ENCODE data around the gene KRTAP20-4. TPM values are rescaled to one million over a fixed set of nuclear protein-coding genes. Genes with fewer than 3 reads are reported as not detected.

The KRTAP20-4 gene
- total RNA-seq, result not detected in 2 replicates

GRCh38 chr21:30620522-30620921 is at the start of gene KRTAP20-4:
TSS of gene KRTAP20-4 (plus strand) at chr21:30620627.

GRCh38 chr21:30590297-30590696 is 30.1 kb upstream of the KRTAP20-4 start, which contains the start of gene KRTAP22-2:
TSS of gene KRTAP22-2 (minus strand) at chr21:30590397.

GRCh38 chr21:30592140-30592539 is 28.3 kb upstream of the KRTAP20-4 start, which contains the start of gene KRTAP6-3:
TSS of gene KRTAP6-3 (plus strand) at chr21:30592440. CDS start at chr21:30592446, 6 bp downstream.

GRCh38 chr21:30598802-30599201 is 21.6 kb upstream of the KRTAP20-4 start, which contains the start of gene KRTAP6-2:
TSS of gene KRTAP6-2 (minus strand) at chr21:30598902. CDS start at chr21:30598874, 28 bp downstream.

GRCh38 chr21:30600787-30601186 is 19.6 kb upstream of the KRTAP20-4 start, which contains the start of gene KRTAP22-1:
TSS of gene KRTAP22-1 (plus strand) at chr21:30601087.

GRCh38 chr21:30613836-30614235 is 6.6 kb upstream of the KRTAP20-4 start, which contains the start of gene KRTAP6-1:
TSS of gene KRTAP6-1 (minus strand) at chr21:30613930. CDS start at chr21:30613904, 26 bp downstream.

GRCh38 chr21:30616125-30616524 is 4.3 kb upstream of the KRTAP20-4 start, which contains the start of gene KRTAP20-1:
TSS of gene KRTAP20-1 (plus strand) at chr21:30616425. CDS start at chr21:30616455, 30 bp downstream.

GRCh38 chr21:30634906-30635305 is 14.5 kb downstream of the KRTAP20-4 start, which contains the start of gene KRTAP20-2:
TSS of gene KRTAP20-2 (plus strand) at chr21:30635206. CDS start at chr21:30635264, 58 bp downstream.

GRCh38 chr21:30642564-30642963 is 22.1 kb downstream of the KRTAP20-4 start, which contains the start of gene KRTAP20-3:
TSS of gene KRTAP20-3 (plus strand) at chr21:30642864.

Other genes with a start within 250 kb of the KRTAP20-4 start
- gene KRTAP13-2, start 248.4 kb upstream of the KRTAP20-4 start, total RNA-seq, result not detected in 2 replicates
- gene KRTAP13-1, start 224.6 kb upstream of the KRTAP20-4 start, total RNA-seq, result not detected in 2 replicates
- not detected in 2 replicates for gene KRTAP13-3, start 194.7 kb upstream of the KRTAP20-4 start, total RNA-seq
- gene KRTAP13-4, start 190.4 kb upstream of the KRTAP20-4 start, total RNA-seq, result not detected in 2 replicates
- not detected in 2 replicates for gene KRTAP15-1, start 180.4 kb upstream of the KRTAP20-4 start, total RNA-seq
- gene KRTAP19-1, start 140.3 kb upstream of the KRTAP20-4 start, total RNA-seq, result not detected in 2 replicates
- gene KRTAP19-2, start 133.2 kb upstream of the KRTAP20-4 start, total RNA-seq, result not detected in 2 replicates
- gene KRTAP19-3, start 128.6 kb upstream of the KRTAP20-4 start, total RNA-seq, result not detected in 2 replicates
- gene KRTAP19-4, start 123.5 kb upstream of the KRTAP20-4 start, total RNA-seq, result not detected in 2 replicates
- not detected in 2 replicates for gene KRTAP19-5, start 118.5 kb upstream of the KRTAP20-4 start, total RNA-seq
- not detected in 2 replicates for gene KRTAP19-6, start 78.8 kb upstream of the KRTAP20-4 start, total RNA-seq
- not detected in 2 replicates for gene KRTAP19-7, start 59.3 kb upstream of the KRTAP20-4 start, total RNA-seq
- gene KRTAP22-2, start 30.2 kb upstream of the KRTAP20-4 start, total RNA-seq, result not detected in 2 replicates
- gene KRTAP6-3, start 28.2 kb upstream of the KRTAP20-4 start, total RNA-seq, result not detected in 2 replicates
- not detected in 2 replicates for gene KRTAP6-2, start 21.7 kb upstream of the KRTAP20-4 start, total RNA-seq
- gene KRTAP22-1, start 19.5 kb upstream of the KRTAP20-4 start, total RNA-seq, result not detected in 2 replicates
- not detected in 2 replicates for gene KRTAP6-1, start 6.7 kb upstream of the KRTAP20-4 start, total RNA-seq
- not detected in 2 replicates for gene KRTAP20-1, start 4.2 kb upstream of the KRTAP20-4 start, total RNA-seq
- gene KRTAP20-2, start 14.6 kb downstream of the KRTAP20-4 start, total RNA-seq, result not detected in 2 replicates
- gene KRTAP20-3, start 22.2 kb downstream of the KRTAP20-4 start, total RNA-seq, result not detected in 2 replicates
- not detected in 2 replicates for gene KRTAP21-3, start 98.2 kb downstream of the KRTAP20-4 start, total RNA-seq
- not detected in 2 replicates for gene KRTAP21-2, start 126.6 kb downstream of the KRTAP20-4 start, total RNA-seq
- not detected in 2 replicates for gene KRTAP21-1, start 134.8 kb downstream of the KRTAP20-4 start, total RNA-seq
- not detected in 2 replicates for gene KRTAP8-1, start 192.6 kb downstream of the KRTAP20-4 start, total RNA-seq
- gene KRTAP7-1, start 209.1 kb downstream of the KRTAP20-4 start, total RNA-seq, result not detected in 2 replicates